ENCODE measurements around the gene RGPD8.

- peak; percentile 64 to 79 for TF ChIP-seq CTCF (conservative IDR thresholded peaks at IDR 0.05 in 1 of 2, IDR thresholded peaks at IDR 0.05 in 1 of 2; ENCODE audit: low read depth in 1 of 2, low read length in 2 of 2)
- TF ChIP-seq EZH2 (IDR thresholded peaks at IDR 0.05; ENCODE audit: low read length, missing control alignments): no peak
Observed at GRCh38 chr2:112481050-112481527, 47.6 kb upstream of the RGPD8 start.
